ENCODE data around the gene GNAO1.

Gene GNAO1

DNA sequence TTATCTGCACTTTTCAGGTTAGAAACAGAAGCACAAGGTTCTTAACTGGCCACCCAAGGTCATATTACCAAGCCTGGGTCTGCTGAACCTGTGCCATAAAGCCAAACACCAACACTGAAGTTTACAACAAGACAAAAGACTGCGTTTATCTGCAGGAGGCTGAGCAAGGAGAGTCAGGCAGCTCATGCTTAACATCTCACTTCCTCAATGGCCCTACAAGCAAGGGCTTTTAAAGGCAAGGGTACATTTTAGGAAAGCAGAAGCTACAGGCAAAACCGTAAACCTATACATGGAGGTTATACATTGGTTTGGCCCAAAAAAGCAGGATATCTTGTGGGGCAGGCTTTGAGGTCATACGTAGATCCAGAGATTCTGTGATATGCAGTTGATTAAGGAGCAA is 91.2 kb downstream of the GNAO1 start:
- DNase-seq (ENCODE audit: extremely low read depth in 1 of 2, low read depth in 1 of 2) = no peak

DNA sequence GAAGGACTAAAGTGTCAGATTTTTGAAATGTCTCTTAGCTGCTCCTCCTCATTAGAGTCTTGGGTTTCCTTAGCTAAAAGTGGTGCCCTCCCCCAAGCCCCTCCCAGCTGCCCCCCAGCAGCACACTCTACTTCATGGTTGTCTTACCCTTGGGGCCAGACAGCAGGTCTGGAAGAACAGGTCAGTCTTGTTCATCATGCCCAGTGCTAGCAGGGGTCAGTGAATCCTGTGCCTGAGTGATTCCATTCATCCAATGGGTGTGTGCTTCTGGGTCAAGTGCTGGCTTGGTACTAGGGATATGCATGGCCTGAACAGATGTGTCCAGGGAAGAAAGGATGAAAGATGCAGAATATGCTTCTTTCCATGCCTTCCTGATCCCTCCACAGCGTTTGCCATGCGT is 93.2 kb downstream of the GNAO1 start:
- no peak for DNase-seq (ENCODE audit: extremely low read depth in 1 of 2, low read depth in 1 of 2)

- no peak for DNase-seq (ENCODE audit: extremely low read depth in 1 of 2, low read depth in 1 of 2)
These were observed 95.5 kb downstream of the GNAO1 start for GRCh38 chr16:56286809-56287208.

DNA sequence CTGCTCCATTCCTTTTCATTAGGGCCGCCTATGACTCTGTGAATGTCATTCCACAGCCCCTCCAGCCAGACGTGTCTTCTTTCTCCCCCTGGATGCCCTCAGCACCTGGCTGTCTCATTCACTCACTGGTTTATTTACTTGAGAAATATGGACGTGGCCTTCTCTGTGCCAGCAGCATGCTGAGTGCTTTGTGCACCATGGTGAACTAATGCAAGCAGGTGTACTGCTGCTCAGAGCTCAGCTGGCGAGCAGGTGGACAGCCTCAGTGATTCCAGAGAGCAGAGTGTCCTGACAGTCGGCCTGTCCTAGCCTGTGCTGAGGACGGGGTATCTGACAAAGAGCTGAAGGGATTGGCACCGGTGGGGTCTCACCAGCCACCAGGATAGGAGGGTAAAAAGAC is 96.7 kb downstream of the GNAO1 start:
- DNase-seq (ENCODE audit: extremely low read depth in 1 of 2, low read depth in 1 of 2) = no peak

GRCh38 chr16:56289416-56289815 is 98.1 kb downstream of the GNAO1 start:
- no peak for DNase-seq (ENCODE audit: extremely low read depth in 1 of 2, low read depth in 1 of 2)

GRCh38 chr16:56289862-56290261 is 98.6 kb downstream of the GNAO1 start:
- DNase-seq (ENCODE audit: extremely low read depth in 1 of 2, low read depth in 1 of 2) = no peak

GRCh38 chr16:56294014-56294413 is 102.7 kb downstream of the GNAO1 start:
- DNase-seq (ENCODE audit: extremely low read depth in 1 of 2, low read depth in 1 of 2) = no peak

- no peak for DNase-seq (ENCODE audit: extremely low read depth in 1 of 2, low read depth in 1 of 2)
These were observed 103.3 kb downstream of the GNAO1 start for GRCh38 chr16:56294579-56294978.

DNA sequence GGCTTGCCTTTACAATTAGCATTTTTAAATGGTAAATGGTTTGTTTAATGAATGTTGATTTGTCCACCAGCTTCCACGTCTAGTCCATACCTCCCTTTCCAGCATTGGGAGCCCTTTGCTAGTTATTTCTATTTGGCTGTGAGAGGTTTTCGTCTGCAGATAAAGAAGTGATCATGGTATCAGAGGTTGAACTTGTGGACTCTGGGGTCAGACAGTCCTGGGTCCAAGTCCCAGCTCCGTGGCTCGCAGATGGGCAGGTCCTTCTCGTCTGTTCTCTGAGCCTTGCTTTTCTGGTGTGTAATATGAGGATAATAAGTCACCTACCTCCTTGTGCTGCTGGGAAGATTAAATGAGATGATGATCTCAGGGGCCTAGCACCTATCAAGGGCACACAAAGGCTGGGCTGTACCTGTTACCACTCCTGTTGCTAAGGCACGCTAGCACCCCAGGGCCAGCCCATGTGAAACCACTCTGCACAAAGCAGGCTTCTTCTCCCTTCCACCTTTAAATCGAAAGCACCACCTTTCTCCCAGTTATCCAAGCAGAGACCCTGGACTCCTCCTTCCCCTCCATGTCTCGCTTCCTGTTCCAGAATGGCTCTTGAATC is 103.9 kb downstream of the GNAO1 start:
- DNase-seq (ENCODE audit: extremely low read depth in 1 of 2, low read depth in 1 of 2) = no peak

- DNase-seq (ENCODE audit: extremely low read depth in 1 of 2, low read depth in 1 of 2) = no peak
These were observed 104.6 kb downstream of the GNAO1 start for GRCh38 chr16:56295739-56296527.

DNA sequence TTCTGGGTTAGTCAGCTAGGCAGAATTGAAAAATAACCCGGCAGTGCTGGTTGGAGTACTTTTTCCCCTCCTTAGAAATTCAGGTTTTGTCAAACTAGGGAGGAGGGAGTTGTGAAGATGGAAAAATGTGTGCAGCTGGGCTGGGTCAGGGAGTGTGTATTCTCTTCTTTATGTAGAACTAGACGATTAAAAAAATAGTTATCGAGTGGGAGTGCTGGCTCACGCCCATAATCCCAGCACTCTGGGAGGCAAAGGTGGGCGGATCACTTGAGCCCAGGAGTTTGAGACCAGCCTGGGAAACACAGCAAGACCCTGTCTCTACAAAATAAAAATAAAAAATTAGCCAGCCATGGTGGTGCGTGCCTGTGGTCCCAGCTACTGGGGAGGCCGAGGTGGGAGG is 106.4 kb downstream of the GNAO1 start:
- no peak for DNase-seq (ENCODE audit: extremely low read depth in 1 of 2, low read depth in 1 of 2)

DNA sequence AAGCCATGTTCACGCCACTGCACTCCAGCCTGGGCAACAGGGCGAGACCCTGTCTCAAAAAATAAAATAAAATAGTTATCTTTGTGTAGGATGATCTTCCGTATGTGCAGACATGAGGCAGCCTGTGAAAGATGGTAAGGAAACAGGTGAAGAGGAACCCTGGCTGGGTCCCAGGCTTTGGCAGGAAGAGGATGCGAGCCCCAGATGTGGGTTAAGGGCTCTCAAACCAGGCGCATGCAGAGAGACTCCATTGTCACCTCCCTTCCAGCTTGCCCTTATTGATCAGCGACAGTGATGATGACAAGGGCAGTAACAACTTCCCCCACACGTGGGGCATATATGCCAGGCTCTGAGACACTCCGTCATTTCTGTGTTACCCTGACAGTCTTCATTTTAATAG is 106.8 kb downstream of the GNAO1 start:
- no peak for DNase-seq (ENCODE audit: extremely low read depth in 1 of 2, low read depth in 1 of 2)

GRCh38 chr16:56298948-56299596 is 107.8 kb downstream of the GNAO1 start:
- DNase-seq (ENCODE audit: extremely low read depth in 1 of 2, low read depth in 1 of 2) = no peak

DNA sequence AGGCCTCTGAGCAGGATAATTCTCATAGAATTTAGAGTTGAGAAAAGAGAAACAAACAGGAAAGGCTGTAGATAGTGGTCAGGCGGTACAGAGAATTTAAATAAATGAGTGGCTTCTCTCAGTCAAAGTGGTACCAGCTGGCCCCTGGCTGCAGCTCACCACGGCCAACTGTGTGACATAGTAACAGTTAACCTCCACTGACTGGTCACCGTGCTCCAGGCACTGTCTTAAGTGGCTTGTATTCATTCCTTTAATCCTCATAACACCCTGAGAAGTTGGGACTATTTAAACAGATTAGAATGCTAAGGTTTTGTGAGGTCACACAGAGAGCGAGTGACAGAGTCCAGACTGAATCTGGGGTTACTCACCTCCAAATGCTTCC is 108.9 kb downstream of the GNAO1 start:
- DNase-seq (ENCODE audit: extremely low read depth in 1 of 2, low read depth in 1 of 2) = no peak

- DNase-seq (ENCODE audit: extremely low read depth in 1 of 2, low read depth in 1 of 2) = no peak
These were observed 109.9 kb downstream of the GNAO1 start for GRCh38 chr16:56300891-56301850.

DNA sequence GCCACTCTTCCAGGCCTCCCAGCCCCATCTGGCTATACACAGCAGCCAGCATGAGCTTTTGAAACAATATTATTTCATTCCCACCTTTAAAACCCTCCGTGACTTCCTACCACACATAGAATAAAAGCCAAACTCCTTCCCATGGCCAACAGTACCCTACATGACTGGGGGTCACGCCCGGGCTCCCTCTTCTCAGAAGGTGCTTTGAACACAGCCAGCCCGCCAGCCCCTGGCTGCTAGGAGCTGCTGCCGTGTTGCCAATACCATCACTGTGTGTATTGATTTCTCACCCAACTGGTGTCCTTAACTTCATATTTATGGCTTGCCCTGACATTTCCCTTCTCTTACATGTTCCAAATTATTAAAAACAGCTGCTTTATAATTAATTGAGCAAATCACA is 111.2 kb downstream of the GNAO1 start:
- no peak for DNase-seq (ENCODE audit: extremely low read depth in 1 of 2, low read depth in 1 of 2)

- DNase-seq (ENCODE audit: extremely low read depth in 1 of 2, low read depth in 1 of 2) = no peak
These were observed 111.9 kb downstream of the GNAO1 start for GRCh38 chr16:56303066-56303715.

DNA sequence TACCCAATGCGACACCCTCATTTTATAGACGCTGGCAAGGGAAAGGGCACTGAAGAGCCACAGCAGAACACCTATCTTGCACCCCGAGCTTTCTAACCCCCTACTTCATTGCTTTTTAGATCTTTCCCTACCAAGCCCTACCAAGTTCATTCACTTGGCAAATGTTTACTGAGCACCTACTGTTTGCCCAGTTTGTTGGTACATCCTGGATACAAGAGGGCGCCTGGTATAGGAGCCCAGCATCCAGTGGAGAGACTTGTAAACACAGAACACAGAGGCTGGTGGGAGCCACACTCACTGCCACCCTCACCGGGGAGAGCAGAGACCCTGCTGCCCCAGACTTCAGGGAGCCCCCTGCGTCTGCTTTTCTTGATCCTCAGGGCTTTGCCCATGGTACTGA is 112.6 kb downstream of the GNAO1 start:
- DNase-seq (ENCODE audit: extremely low read depth in 1 of 2, low read depth in 1 of 2) = no peak

GRCh38 chr16:56305956-56306565 is 114.8 kb downstream of the GNAO1 start:
- no peak for DNase-seq (ENCODE audit: extremely low read depth in 1 of 2, low read depth in 1 of 2)
